ENCODE measurements around the gene LDB2. TPM values are rescaled to one million over a fixed set of nuclear protein-coding genes. Genes with fewer than 3 reads are reported as not detected.

LDB2 gene
- total and polyA plus RNA-seq, 2 experiments from 2014 or later: 48.6 to 80.1 TPM

GRCh38 chr4:16914208-16914607 is 15.8 kb upstream of the LDB2 start:
- H3K9me3 Mint-ChIP-seq: peaks cover 7% of the 10 kb centered on the region
- Histone ChIP-seq H3K4me1 (ENCODE audit: insufficient read depth) (peaks cover 31% of the 10 kb centered on the region), H3K27me3 (ENCODE audit: insufficient read depth) (no peaks in the 10 kb centered on the region), H3K4me2 (no peak overlapping the region), H4K20me1 (replicated peaks; ENCODE audit: insufficient read depth) (no peaks in the 10 kb centered on the region), H3K4me3 (no peak overlapping the region), H2AFZ (no peak overlapping the region), H3K36me3 (ENCODE audit: insufficient read depth) (no peaks in the 10 kb centered on the region), H3K9me2 (ENCODE audit: insufficient read depth) (peaks cover 6% of the 10 kb centered on the region; the same call in 1 of the 2 replicates), H3K27ac (ENCODE audit: low read depth) (no peak overlapping the region), H3K79me2 (replicated peaks; ENCODE audit: insufficient read depth) (no peaks in the 10 kb centered on the region), H3F3A (replicated peaks; ENCODE audit: low read depth) (no peaks in the 10 kb centered on the region)
- TF ChIP-seq CTCF (conservative IDR thresholded peaks at IDR 0.05; ENCODE audit: low read depth in 2 of 2) (peak; percentile 64 to 86), STAT1 (IDR thresholded peaks at IDR 0.05; ENCODE audit: unreplicated experiment) (no peak), REST (IDR thresholded peaks at IDR 0.05; ENCODE audit: unreplicated experiment) (no peak), EZH2 (IDR thresholded peaks at IDR 0.05; ENCODE audit: low read depth, unreplicated experiment) (no peak), ZNF331 (CRISPR knock-in tag; IDR thresholded peaks at IDR 0.05; ENCODE audit: low read depth) (no peak)
- H3K27ac Mint-ChIP-seq: no peak overlapping the region
- ATAC-seq: peak; percentile 24; the same call in 2 of the 3 replicates
- H3K4me3 Mint-ChIP-seq: no peak overlapping the region
- DNase-seq (ENCODE audit: low spot score): peak; percentile 69
- H3K36me3 Mint-ChIP-seq (ENCODE audit: low read depth): peaks cover 17% of the 10 kb centered on the region
- peaks cover 37% of the 10 kb centered on the region for H3K4me1 Mint-ChIP-seq
- H3K27me3 Mint-ChIP-seq (ENCODE audit: insufficient read depth, low read depth, poor library complexity): peaks cover 9% of the 10 kb centered on the region

- Histone ChIP-seq H4K20me1 (replicated peaks; ENCODE audit: insufficient read depth) (no peaks in the 10 kb centered on the region), H3K36me3 (ENCODE audit: insufficient read depth) (no peaks in the 10 kb centered on the region), H2AFZ (no peak overlapping the region), H3K27ac (ENCODE audit: low read depth) (no peak overlapping the region), H3K9me2 (ENCODE audit: insufficient read depth) (peaks cover 6% of the 10 kb centered on the region; the same call in 1 of the 2 replicates), H3K79me2 (replicated peaks; ENCODE audit: insufficient read depth) (no peaks in the 10 kb centered on the region), H3K4me1 (ENCODE audit: insufficient read depth) (peaks cover 30% of the 10 kb centered on the region), H3K27me3 (ENCODE audit: insufficient read depth) (no peaks in the 10 kb centered on the region), H3K4me3 (no peak overlapping the region), H3K4me2 (no peak overlapping the region), H3F3A (replicated peaks; ENCODE audit: low read depth) (no peaks in the 10 kb centered on the region)
- Mint-ChIP-seq H3K4me1 (peaks cover 36% of the 10 kb centered on the region), H3K9me3 (peaks cover 7% of the 10 kb centered on the region), H3K36me3 (ENCODE audit: low read depth) (peaks cover 17% of the 10 kb centered on the region), H3K27ac (no peak overlapping the region), H3K4me3 (no peak overlapping the region), H3K27me3 (ENCODE audit: insufficient read depth, low read depth, poor library complexity) (peaks cover 13% of the 10 kb centered on the region)
- DNase-seq (ENCODE audit: low spot score) (no peak), ATAC-seq (no peak)
- TF ChIP-seq NANOG (IDR thresholded peaks at IDR 0.05; ENCODE audit: borderline replicate concordance) (no peak), ZNF462 (CRISPR knock-in tag; IDR thresholded peaks at IDR 0.05) (no peak), EZH2 (IDR thresholded peaks at IDR 0.05; ENCODE audit: low read depth, unreplicated experiment) (no peak)
These were observed 14.5 kb upstream of the LDB2 start for GRCh38 chr4:16912896-16913295.
